Stimulated activated effector memory CD8-positive, alpha-beta T cell treated with anti-CD3 and anti-CD28 coated beads, Interleukin-12 subunit alpha, Interleukin-12 subunit beta, amount 100 ng/mL, for 72 hours (primary cell): ENCODE results near the gene TM9SF1.

Experiments used
- ATAC-seq: fragments of 150-1000 bp; cut with Tn5 transposase; 2 replicates; pipeline ENCODE4 v1.10.0; 2021
- DNase-seq, 2 donors: peaks; one replicate each; pipeline ENCODE4 v3.0.0; 2021 to 2022; ENCODE audit warnings: low spot score in 2 of 2
- H3K27ac Mint-ChIP-seq: one replicate; pipeline ENCODE4 v1.8.0; 2022; ENCODE audit warnings: mild to moderate bottlenecking, mixed read lengths
- H3K36me3 Mint-ChIP-seq: one replicate; pipeline ENCODE4 v1.8.0; 2022; ENCODE audit warnings: mild to moderate bottlenecking, mixed read lengths
- H3K4me1 Mint-ChIP-seq: one replicate; pipeline ENCODE4 v1.8.0; 2022; ENCODE audit warnings: mixed read lengths
- H3K4me3 Mint-ChIP-seq: one replicate; pipeline ENCODE4 v1.8.0; 2022; ENCODE audit warnings: mild to moderate bottlenecking, mixed read lengths
- H3K9me3 Mint-ChIP-seq: one replicate; pipeline ENCODE4 v1.8.0; 2022; ENCODE audit warnings: mixed read lengths

TM9SF1 gene

GRCh38 chr14:24194186-24194872 is 912 bp downstream of the TM9SF1 start:
- ATAC-seq (no peak), DNase-seq (no peak)
- peak overlapping the region; percentile 99 for H3K27ac Mint-ChIP-seq
- peaks cover 82% of the 10 kb centered on the region for H3K36me3 Mint-ChIP-seq
- H3K9me3 Mint-ChIP-seq = peaks cover 4% of the 10 kb centered on the region
- peaks cover 49% of the 10 kb centered on the region for H3K4me1 Mint-ChIP-seq
- peak overlapping the region; percentile 78 for H3K4me3 Mint-ChIP-seq

GRCh38 chr14:24192933-24193332 is 2.3 kb downstream of the TM9SF1 start:
- DNase-seq (no peak), ATAC-seq (no peak)
- H3K27ac Mint-ChIP-seq = peak overlapping the region; percentile 65
- peaks cover 47% of the 10 kb centered on the region for H3K4me1 Mint-ChIP-seq
- no peaks in the 10 kb centered on the region for H3K9me3 Mint-ChIP-seq
- H3K4me3 Mint-ChIP-seq = no peak overlapping the region
- H3K36me3 Mint-ChIP-seq = peaks cover 80% of the 10 kb centered on the region

- Mint-ChIP-seq H3K27ac (peak overlapping the region; percentile 14), H3K9me3 (no peaks in the 10 kb centered on the region), H3K4me1 (peaks cover 59% of the 10 kb centered on the region), H3K36me3 (peaks cover 76% of the 10 kb centered on the region), H3K4me3 (no peak overlapping the region)
- ATAC-seq (no peak), DNase-seq (no peak)
Observed at GRCh38 chr14:24190416-24190815, 4.8 kb downstream of the TM9SF1 start.

- DNase-seq = no peak
- ATAC-seq = no peak
- Mint-ChIP-seq H3K4me1 (peaks cover 53% of the 10 kb centered on the region), H3K4me3 (no peak overlapping the region), H3K27ac (peak overlapping the region; percentile 80), H3K9me3 (no peaks in the 10 kb centered on the region), H3K36me3 (peaks cover 77% of the 10 kb centered on the region)
Observed at GRCh38 chr14:24189460-24189859, 5.8 kb downstream of the TM9SF1 start.

- Mint-ChIP-seq H3K4me1 (peaks cover 49% of the 10 kb centered on the region), H3K36me3 (peaks cover 77% of the 10 kb centered on the region)
- no peak for DNase-seq
Observed at GRCh38 chr14:24189059-24189375, 6.2 kb downstream of the TM9SF1 start.

GRCh38 chr14:24188251-24189058 is 6.8 kb downstream of the TM9SF1 start, which contains the start of gene IPO4:
TSS of gene IPO4 (minus strand) at chr14:24188816. CDS start at chr14:24188787, 29 bp downstream.
- Mint-ChIP-seq H3K4me1 (peaks cover 45% of the 10 kb centered on the region), H3K27ac (peak within 1 kb of the TSS; percentile 80), H3K9me3 (no peaks in the 10 kb centered on the region), H3K36me3 (peaks cover 78% of the 10 kb centered on the region), H3K4me3 (peak within 1 kb of the TSS; percentile 84)
- peak; percentile 97 for ATAC-seq
- DNase-seq = peak; percentile 79 to 95

More at GRCh38 chr14:24189059-24189375, 6.2 kb downstream of the TM9SF1 start:
- Mint-ChIP-seq H3K9me3 (no peaks in the 10 kb centered on the region), H3K27ac (peak overlapping the region; percentile 80), H3K4me3 (peak overlapping the region; percentile 84)
- ATAC-seq = no peak

- H3K27ac Mint-ChIP-seq = peak overlapping the region; percentile 80
- ATAC-seq (no peak), DNase-seq (no peak)
- H3K4me1 Mint-ChIP-seq = peaks cover 45% of the 10 kb centered on the region
- H3K36me3 Mint-ChIP-seq = peaks cover 80% of the 10 kb centered on the region
- no peaks in the 10 kb centered on the region for H3K9me3 Mint-ChIP-seq
- peak overlapping the region; percentile 84 for H3K4me3 Mint-ChIP-seq
Observed at GRCh38 chr14:24187539-24187915, 7.7 kb downstream of the TM9SF1 start.

GRCh38 chr14:24186831-24187538 is 8.3 kb downstream of the TM9SF1 start:
- H3K27ac Mint-ChIP-seq = peak overlapping the region; percentile 80

GRCh38 chr14:24185741-24186140 is 9.5 kb downstream of the TM9SF1 start:
- peak overlapping the region; percentile 64 for H3K27ac Mint-ChIP-seq
- ATAC-seq = no peak
- peaks cover 79% of the 10 kb centered on the region for H3K36me3 Mint-ChIP-seq
- no peaks in the 10 kb centered on the region for H3K9me3 Mint-ChIP-seq
- H3K4me1 Mint-ChIP-seq = peaks cover 42% of the 10 kb centered on the region
- H3K4me3 Mint-ChIP-seq = no peak overlapping the region
- DNase-seq = no peak

More at GRCh38 chr14:24186831-24187538, 8.3 kb downstream of the TM9SF1 start:
- peak overlapping the region; percentile 84 for H3K4me3 Mint-ChIP-seq
- no peak for ATAC-seq
- H3K9me3 Mint-ChIP-seq = no peaks in the 10 kb centered on the region
- H3K36me3 Mint-ChIP-seq = peaks cover 79% of the 10 kb centered on the region
- DNase-seq = no peak
- peaks cover 44% of the 10 kb centered on the region for H3K4me1 Mint-ChIP-seq

- H3K9me3 Mint-ChIP-seq = no peaks in the 10 kb centered on the region
- peak overlapping the region; percentile 64 for H3K27ac Mint-ChIP-seq
- H3K4me3 Mint-ChIP-seq = no peak overlapping the region
- ATAC-seq (no peak), DNase-seq (no peak)
- peaks cover 44% of the 10 kb centered on the region for H3K4me1 Mint-ChIP-seq
- peaks cover 80% of the 10 kb centered on the region for H3K36me3 Mint-ChIP-seq
Observed at GRCh38 chr14:24185026-24185425, 10.2 kb downstream of the TM9SF1 start.

GRCh38 chr14:24184104-24184970 is 10.9 kb downstream of the TM9SF1 start:
- H3K36me3 Mint-ChIP-seq = peaks cover 87% of the 10 kb centered on the region
- H3K4me1 Mint-ChIP-seq = peaks cover 43% of the 10 kb centered on the region
- DNase-seq (no peak), ATAC-seq (no peak)
- H3K9me3 Mint-ChIP-seq = no peaks in the 10 kb centered on the region
- no peak overlapping the region for H3K4me3 Mint-ChIP-seq
- H3K27ac Mint-ChIP-seq = peak overlapping the region; percentile 64

GRCh38 chr14:24183014-24183481 is 12.2 kb downstream of the TM9SF1 start:
- ATAC-seq (no peak), DNase-seq (no peak)
- H3K9me3 Mint-ChIP-seq = no peaks in the 10 kb centered on the region
- peaks cover 90% of the 10 kb centered on the region for H3K36me3 Mint-ChIP-seq
- peak overlapping the region; percentile 84 for H3K27ac Mint-ChIP-seq
- peaks cover 42% of the 10 kb centered on the region for H3K4me1 Mint-ChIP-seq
- H3K4me3 Mint-ChIP-seq = no peak overlapping the region

GRCh38 chr14:24182110-24182882 is 12.9 kb downstream of the TM9SF1 start:
- ATAC-seq (no peak), DNase-seq (no peak)
- Mint-ChIP-seq H3K27ac (peak overlapping the region; percentile 84), H3K9me3 (no peaks in the 10 kb centered on the region), H3K4me3 (no peak overlapping the region), H3K4me1 (peaks cover 34% of the 10 kb centered on the region), H3K36me3 (peaks cover 90% of the 10 kb centered on the region)
